PC-9 (cell line): ENCODE data around the gene LACC1. TPM values are rescaled to one million over a fixed set of nuclear protein-coding genes. Genes with fewer than 3 reads are reported as not detected.
A peak's percentile ranks its signal among the peaks of the same experiment; 100 is the strongest.

Experiments
- BruUV-seq: library from RNA; stranded (reverse); fragments of 400-500 nt; replicated peaks from 2 replicates; lab custom pipeline; 2021; lab: Mats Ljungman, UMichigan
- CTCF ChIA-PET: fragments of 300-600 bp; sonication (Branson Sonifier 250); formaldehyde crosslinking; loops from one replicate; lab custom pipeline; 2022; ENCODE audit warnings: antibody characterized with exemption; lab: Charles Lee
- POLR2A ChIA-PET: fragments of 300-600 bp; sonication (Branson Sonifier 250); formaldehyde crosslinking; loops from one replicate; lab custom pipeline; 2022; ENCODE audit warnings: antibody characterized with exemption; ENCODE audit not compliant: unreplicated experiment; lab: Charles Lee
- DNase-seq, 2 experiments: peaks; one replicate each; pipeline versions ENCODE4 v3.0.0 to v3.0.0-alpha.2; 2015 to 2022; ENCODE audit warnings: mixed read lengths in 1 of 2
- H2AFZ ChIP-seq: fragments of 200-600 bp; sonication (generic); 2 replicates; pipeline ENCODE4 v1.8.1; 2017; ENCODE audit warnings: antibody characterized with exemption
- H3F3A ChIP-seq: fragments of 200-600 bp; sonication (generic); 2 replicates; pipeline ENCODE4 v1.8.1; 2017; ENCODE audit warnings: antibody characterized with exemption, mild to moderate bottlenecking, low read depth; ENCODE audit not compliant: insufficient read depth
- H3K27ac ChIP-seq: fragments of 200-600 bp; sonication (generic); 2 replicates; pipeline ENCODE4 v1.6.1; 2016; ENCODE audit warnings: mixed run types
- H3K27me3 ChIP-seq: fragments of 200-600 bp; sonication (generic); 2 replicates; pipeline ENCODE4 v1.6.1; 2016; ENCODE audit warnings: low read depth, mixed run types; ENCODE audit not compliant: insufficient read depth
- H3K36me3 ChIP-seq: fragments of 200-600 bp; sonication (generic); 2 replicates; pipeline ENCODE4 v1.6.1; 2016; ENCODE audit warnings: low read depth, mixed run types
- H3K4me1 ChIP-seq: fragments of 200-600 bp; sonication (generic); replicated peaks from 2 replicates; pipeline ENCODE4 v1.6.1; 2016; ENCODE audit warnings: mixed run types; ENCODE audit not compliant: insufficient read depth
- H3K4me2 ChIP-seq: fragments of 200-600 bp; sonication (generic); 2 replicates; pipeline ENCODE4 v1.6.1; 2017; ENCODE audit warnings: mixed run types
- H3K4me3 ChIP-seq: fragments of 200-600 bp; sonication (generic); 2 replicates; pipeline ENCODE4 v1.6.1; 2016; ENCODE audit warnings: mixed run types
- H3K79me2 ChIP-seq: fragments of 200-600 bp; sonication (generic); 2 replicates; pipeline ENCODE4 v1.6.1; 2017; ENCODE audit warnings: low read depth, mixed run types
- H3K9me2 ChIP-seq: fragments of 200-600 bp; sonication (generic); 2 replicates; pipeline ENCODE4 v1.8.1; 2017; ENCODE audit warnings: mild to moderate bottlenecking; ENCODE audit not compliant: insufficient read depth
- H3K9me3 ChIP-seq: fragments of 200-600 bp; sonication (generic); 2 replicates; pipeline ENCODE4 v1.8.1; 2016; ENCODE audit warnings: low read depth; ENCODE audit not compliant: insufficient read depth
- H4K20me1 ChIP-seq: fragments of 200-600 bp; sonication (generic); 2 replicates; pipeline ENCODE4 v1.8.1; 2017; ENCODE audit not compliant: insufficient read depth
- CTCF ChIP-seq: fragments of 200-600 bp; sonication (generic); conservative IDR thresholded peaks from 2 replicates; pipeline ENCODE4 v1.6.1; 2017; ENCODE audit warnings: mixed run types, antibody characterized with exemption, mild to moderate bottlenecking, moderate library complexity
- EZH2 ChIP-seq: fragments of 200-600 bp; sonication (generic); IDR thresholded peaks from 2 replicates; pipeline ENCODE4 v1.8.0; 2017; ENCODE audit warnings: antibody characterized with exemption, low read depth
- intact Hi-C: fragments of 100-400 bp; cut with micrococcal nuclease; formaldehyde crosslinking; loops from one replicate; pipeline ENCODE4 v1.10.0; 2022; ENCODE audit not compliant: unreplicated experiment
- total RNA-seq: library from RNA; stranded (reverse); gene quantifications from 2 replicates; pipeline ENCODE4 v1.2.3, GENCODE V29; 2021

Gene LACC1
- total RNA-seq, 1 experiment from 2014 or later: 2.4 TPM

- peaks cover 6% of the 10 kb centered on the region for H3K79me2 ChIP-seq
- BruUV-seq: no TSS peak
- H3K4me1 ChIP-seq: 0 out of 2 replicates have a peak, but pooled peaks cover 7% of the 10 kb centered on the region
- no peak overlapping the region for H2AFZ ChIP-seq
- H3K36me3 ChIP-seq: peaks cover 5% of the 10 kb centered on the region; the same call in 1 of the 2 replicates
- no peak for DNase-seq
- intact Hi-C loops: no loop called here
- TF ChIP-seq EZH2 (no peak), CTCF (no peak)
- no peak overlapping the region for H3K4me3 ChIP-seq
- H4K20me1 ChIP-seq: no peaks in the 10 kb centered on the region
- H3K9me2 ChIP-seq: no peaks in the 10 kb centered on the region
- no peak overlapping the region for H3K4me2 ChIP-seq
- H3K27me3 ChIP-seq: no peaks in the 10 kb centered on the region
- H3K9me3 ChIP-seq: no peaks in the 10 kb centered on the region
- ChIA-PET POLR2A (no interaction called here), CTCF (no interaction called here)
- H3K27ac ChIP-seq: no peak overlapping the region
- no peaks in the 10 kb centered on the region for H3F3A ChIP-seq
These were observed 3.9 kb downstream of the LACC1 start for GRCh38 chr13:43883631-43884030.

- 0 out of 2 replicates have a peak, but pooled peaks cover 5% of the 10 kb centered on the region for H3K4me1 ChIP-seq
- peaks cover 5% of the 10 kb centered on the region; the same call in 1 of the 2 replicates for H3K36me3 ChIP-seq
- no peak for DNase-seq
- CTCF ChIA-PET: no interaction called here
- H3F3A ChIP-seq: no peaks in the 10 kb centered on the region
- no peaks in the 10 kb centered on the region for H4K20me1 ChIP-seq
- 0 out of 2 replicates have a peak, but pooled peaks cover 3% of the 10 kb centered on the region for H3K79me2 ChIP-seq
- H3K9me2 ChIP-seq: no peaks in the 10 kb centered on the region
- no peak overlapping the region for H3K4me3 ChIP-seq
- H3K9me3 ChIP-seq: no peaks in the 10 kb centered on the region
- no peak overlapping the region for H3K27ac ChIP-seq
- POLR2A ChIA-PET: no interaction called here
- H3K4me2 ChIP-seq: no peak overlapping the region
- H2AFZ ChIP-seq: no peak overlapping the region
- H3K27me3 ChIP-seq: no peaks in the 10 kb centered on the region
- intact Hi-C loops: no loop called here
- BruUV-seq: no TSS peak
- TF ChIP-seq CTCF: no peak
- no peak for TF ChIP-seq EZH2
These were observed 4.5 kb downstream of the LACC1 start for GRCh38 chr13:43884222-43884621.

GRCh38 chr13:43894438-43894837 is 14.7 kb downstream of the LACC1 start:
- Histone ChIP-seq H3K9me2 (no peaks in the 10 kb centered on the region), H3K4me1 (peaks cover 5% of the 10 kb centered on the region; the same call in 1 of the 2 replicates), H3K4me3 (no peak overlapping the region), H4K20me1 (no peaks in the 10 kb centered on the region), H3F3A (peaks cover 8% of the 10 kb centered on the region), H3K27me3 (no peaks in the 10 kb centered on the region), H3K9me3 (no peaks in the 10 kb centered on the region), H3K36me3 (no peaks in the 10 kb centered on the region; the same call in 1 of the 2 replicates), H3K27ac (no peak overlapping the region), H3K79me2 (no peaks in the 10 kb centered on the region), H3K4me2 (no peak overlapping the region), H2AFZ (no peak overlapping the region)
- BruUV-seq: no TSS peak
- ChIA-PET POLR2A (interaction anchor here (0.7 kb wide), 1 partner anchor 471 kb away, joined by 3 read pairs; no protein-coding TSS in a partner anchor), CTCF (no interaction called here)
- DNase-seq: no peak
- TF ChIP-seq CTCF: peak; percentile 40; the same call in 1 of the 2 replicates
- TF ChIP-seq EZH2: no peak
- intact Hi-C loops: no loop called here
